ENCODE measurements around the gene IGSF22.

Gene IGSF22

GRCh38 chr11:18726040-18726439 lies at the start of gene IGSF22:
IGSF22 (minus strand) TSS chr11:18726188; CDS start chr11:18724236, 1,952 bp downstream.
- H3K36me3 ChIP-seq = no peaks in the 10 kb centered on the region
- TF ChIP-seq, protein P1, sequence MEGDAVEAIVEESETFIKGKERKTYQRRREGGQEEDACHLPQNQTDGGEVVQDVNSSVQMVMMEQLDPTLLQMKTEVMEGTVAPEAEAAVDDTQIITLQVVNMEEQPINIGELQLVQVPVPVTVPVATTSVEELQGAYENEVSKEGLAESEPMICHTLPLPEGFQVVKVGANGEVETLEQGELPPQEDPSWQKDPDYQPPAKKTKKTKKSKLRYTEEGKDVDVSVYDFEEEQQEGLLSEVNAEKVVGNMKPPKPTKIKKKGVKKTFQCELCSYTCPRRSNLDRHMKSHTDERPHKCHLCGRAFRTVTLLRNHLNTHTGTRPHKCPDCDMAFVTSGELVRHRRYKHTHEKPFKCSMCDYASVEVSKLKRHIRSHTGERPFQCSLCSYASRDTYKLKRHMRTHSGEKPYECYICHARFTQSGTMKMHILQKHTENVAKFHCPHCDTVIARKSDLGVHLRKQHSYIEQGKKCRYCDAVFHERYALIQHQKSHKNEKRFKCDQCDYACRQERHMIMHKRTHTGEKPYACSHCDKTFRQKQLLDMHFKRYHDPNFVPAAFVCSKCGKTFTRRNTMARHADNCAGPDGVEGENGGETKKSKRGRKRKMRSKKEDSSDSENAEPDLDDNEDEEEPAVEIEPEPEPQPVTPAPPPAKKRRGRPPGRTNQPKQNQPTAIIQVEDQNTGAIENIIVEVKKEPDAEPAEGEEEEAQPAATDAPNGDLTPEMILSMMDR (IDR thresholded peaks at IDR 0.05) = no peak
- peaks cover 9 to 10% of the 10 kb centered on the region in 2 experiments for H3K4me1 ChIP-seq (ENCODE audit: control insufficient read depth in 1 of 2, insufficient read depth in 1 of 2, low read depth in 1 of 2, low read length in 1 of 2)
- H3K27me3 ChIP-seq = peaks cover 24% of the 10 kb centered on the region
- H3K4me3 ChIP-seq (ENCODE audit: low read depth in 1 of 2, low read length in 1 of 2) = no peak within 1 kb of the TSS
- H3K9me3 ChIP-seq = no peaks in the 10 kb centered on the region
- H3K27ac ChIP-seq = no peak within 1 kb of the TSS

DNA sequence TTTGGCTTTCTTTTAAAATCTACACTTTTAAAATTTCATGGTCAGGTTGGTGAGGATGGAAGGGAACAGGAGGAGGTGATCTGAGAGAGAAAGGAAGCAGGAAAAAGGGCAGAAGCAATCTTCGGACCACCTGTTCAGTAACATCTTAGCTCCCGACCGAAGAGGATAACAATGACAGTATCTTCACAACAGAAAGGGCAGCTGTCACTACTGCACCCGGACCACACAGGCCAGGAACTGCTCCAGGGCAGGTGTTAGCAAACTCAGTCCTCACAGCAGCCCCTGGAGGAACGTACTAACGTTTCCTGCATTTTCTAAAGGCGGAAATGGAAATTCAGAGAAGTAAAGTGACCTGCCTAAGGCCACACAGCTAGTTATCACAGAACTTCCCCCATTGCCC lies 48.8 kb upstream of the IGSF22 start:
- TF ChIP-seq, protein P1 (IDR thresholded peaks at IDR 0.05) = no peak
- no peak overlapping the region for H3K27ac ChIP-seq
- no peaks in the 10 kb centered on the region for H3K36me3 ChIP-seq
- H3K27me3 ChIP-seq = peaks cover 6% of the 10 kb centered on the region
- H3K4me3 ChIP-seq (ENCODE audit: low read depth in 1 of 2, low read length in 1 of 2) = no peak overlapping the region
- no peaks in the 10 kb centered on the region for H3K4me1 ChIP-seq (ENCODE audit: control insufficient read depth in 1 of 2, insufficient read depth in 1 of 2, low read depth in 1 of 2, low read length in 1 of 2)
- H3K9me3 ChIP-seq = no peaks in the 10 kb centered on the region

DNA sequence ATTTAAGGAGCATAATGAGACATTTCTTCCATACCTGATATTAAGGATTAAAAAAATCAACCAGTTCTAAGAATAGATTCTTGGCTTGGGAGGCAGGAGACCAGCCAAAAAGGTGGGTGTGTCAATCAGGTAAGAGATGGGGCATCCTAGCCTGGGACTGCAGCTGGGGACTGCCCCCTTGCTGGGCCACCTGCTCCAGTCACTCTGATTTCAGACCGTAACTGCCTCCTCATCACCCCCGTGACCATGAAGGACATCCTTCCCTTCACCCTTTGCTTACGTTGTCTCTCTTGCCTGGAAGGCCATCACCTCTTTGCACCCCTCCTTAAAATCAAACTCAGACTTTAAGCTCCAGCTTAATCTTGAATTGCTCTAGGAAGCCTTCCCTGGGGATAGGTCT lies 47.7 kb upstream of the IGSF22 start:
- H3K36me3 ChIP-seq = no peaks in the 10 kb centered on the region
- H3K9me3 ChIP-seq = no peaks in the 10 kb centered on the region
- peaks cover 6% of the 10 kb centered on the region for H3K27me3 ChIP-seq

DNA sequence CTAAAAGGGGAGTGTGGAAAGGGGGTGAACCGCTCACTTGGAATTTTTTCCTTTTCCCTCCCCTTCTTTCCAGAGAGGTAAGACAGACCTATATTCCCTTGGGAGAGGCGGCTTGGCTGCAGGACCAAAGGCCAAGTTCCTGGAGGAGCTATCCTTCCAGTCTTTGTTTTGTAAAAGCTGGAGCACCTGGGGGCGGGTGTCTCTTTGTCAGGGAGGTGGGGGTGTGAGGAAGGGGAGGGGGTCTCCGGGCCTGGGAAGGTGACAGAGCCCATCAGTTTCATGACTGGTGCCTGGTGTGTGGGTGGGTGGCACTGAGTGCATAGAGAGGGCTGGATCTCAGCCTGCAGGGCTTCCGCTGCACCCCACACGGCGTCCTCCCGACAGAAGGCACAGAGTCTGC lies 47.1 kb upstream of the IGSF22 start:
- no peak overlapping the region for H3K4me3 ChIP-seq (ENCODE audit: low read depth in 1 of 2, low read length in 1 of 2)
- H3K4me1 ChIP-seq (ENCODE audit: control insufficient read depth in 1 of 2, insufficient read depth in 1 of 2, low read depth in 1 of 2, low read length in 1 of 2) = no peaks in the 10 kb centered on the region
- TF ChIP-seq, protein P1 (IDR thresholded peaks at IDR 0.05) = no peak
- H3K27ac ChIP-seq = no peak overlapping the region
- H3K36me3 ChIP-seq = no peaks in the 10 kb centered on the region
- no peaks in the 10 kb centered on the region for H3K9me3 ChIP-seq
- peaks cover 6% of the 10 kb centered on the region for H3K27me3 ChIP-seq

More for the DNA sequence above, 47.7 kb upstream of the IGSF22 start:
- TF ChIP-seq, protein P1 (IDR thresholded peaks at IDR 0.05) = no peak
- H3K4me3 ChIP-seq (ENCODE audit: low read depth in 1 of 2, low read length in 1 of 2) = no peak overlapping the region
- no peaks in the 10 kb centered on the region for H3K4me1 ChIP-seq (ENCODE audit: control insufficient read depth in 1 of 2, insufficient read depth in 1 of 2, low read depth in 1 of 2, low read length in 1 of 2)
- no peak overlapping the region for H3K27ac ChIP-seq

DNA sequence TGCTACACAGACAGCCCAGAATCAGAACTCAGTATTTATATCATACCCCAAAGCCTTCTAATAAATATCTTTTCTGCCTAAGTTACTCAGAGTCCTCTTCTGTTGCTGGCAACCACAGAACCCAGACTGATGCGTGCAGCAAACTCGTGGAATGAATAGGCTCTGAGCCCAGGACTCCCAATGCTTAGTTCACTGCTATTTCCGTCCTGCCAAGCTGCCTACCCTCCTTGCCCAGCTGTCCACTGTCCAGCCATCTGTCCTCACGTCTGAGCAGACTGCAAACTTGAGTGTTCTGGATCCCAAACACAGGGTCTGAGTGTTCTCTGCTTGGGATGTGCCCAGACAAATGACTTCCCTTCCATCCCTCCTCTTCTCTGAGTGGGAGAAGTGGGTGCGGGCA lies 46.2 kb upstream of the IGSF22 start:
- Histone ChIP-seq H3K36me3 (no peaks in the 10 kb centered on the region), H3K27ac (no peak overlapping the region), H3K4me3 (ENCODE audit: low read depth in 1 of 2, low read length in 1 of 2) (no peak overlapping the region), H3K27me3 (peaks cover 6% of the 10 kb centered on the region), H3K9me3 (no peaks in the 10 kb centered on the region), H3K4me1 (ENCODE audit: control insufficient read depth in 1 of 2, insufficient read depth in 1 of 2, low read depth in 1 of 2, low read length in 1 of 2) (no peaks in the 10 kb centered on the region)
- TF ChIP-seq, protein P1 (IDR thresholded peaks at IDR 0.05) = no peak

All from neutrophil (primary cell).